ENCODE data around the gene CAND2. TPM values are rescaled to one million over a fixed set of nuclear protein-coding genes. Genes with fewer than 3 reads are reported as not detected.

The CAND2 gene
- 11.3 to 15.7 TPM (median 12.0 TPM) in 3 replicates for total RNA-seq
- long read RNA-seq, full-length matches to known transcripts: 13 of 19 reads
- long read RNA-seq, partial matches to known transcripts: 5 of 19 reads
- long read RNA-seq, other reads (novel, unspliced or antisense): 1 of 19 reads

DNA sequence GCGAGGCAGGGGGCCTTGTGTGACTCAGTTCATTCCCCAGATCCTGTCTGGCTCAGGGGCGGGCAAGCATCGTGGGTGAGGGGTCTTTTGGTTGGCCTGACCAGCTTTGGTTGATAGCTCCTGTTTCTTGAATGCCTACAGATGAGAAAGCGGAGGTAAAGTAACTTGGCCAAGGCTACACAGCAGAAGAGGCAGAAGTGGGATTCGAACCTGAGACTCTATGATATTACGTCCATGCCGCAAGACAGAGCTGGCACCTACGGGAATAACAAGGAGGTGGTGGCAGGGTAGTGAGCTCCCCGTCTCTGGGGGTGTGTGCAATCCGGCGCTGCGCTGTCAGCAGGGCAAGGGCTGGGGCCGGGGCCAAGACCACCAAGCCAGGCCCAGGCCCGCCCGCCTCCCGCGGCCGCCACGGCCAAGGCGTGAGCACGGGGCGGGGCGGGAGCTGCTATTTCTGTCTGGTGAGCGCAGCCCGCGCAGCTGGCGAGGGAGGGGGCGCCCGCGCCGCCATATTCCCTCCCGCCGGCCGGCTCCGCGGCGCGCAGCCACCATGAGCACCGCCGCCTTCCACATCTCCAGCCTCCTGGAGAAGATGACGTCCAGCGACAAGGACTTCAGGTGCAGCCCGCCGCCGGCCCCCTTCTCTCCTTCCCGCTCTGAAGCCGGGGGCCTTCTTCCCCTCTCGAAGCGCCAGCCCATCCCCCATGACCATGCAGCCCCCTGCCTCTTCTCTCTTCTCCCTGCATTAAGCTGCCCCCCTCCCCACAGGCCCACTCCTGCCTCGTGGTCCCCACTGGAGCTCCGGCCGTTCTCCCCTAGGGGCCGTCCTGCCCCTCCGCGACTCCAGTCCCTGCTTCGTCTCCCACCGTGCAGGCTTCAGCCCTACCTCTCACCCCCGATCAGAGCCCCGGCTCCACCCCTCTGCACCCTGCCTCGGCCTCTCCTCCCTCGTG, at the start of gene CAND2:
Gene CAND2 (plus strand): TSS at position 510 of the 953 bp plus-strand sequence. CDS start 41 bp downstream, at position 551.
- Mint-ChIP-seq H3K27me3 (ENCODE audit: low read depth) (no peaks in the 10 kb centered on the region), H3K27ac (ENCODE audit: unreplicated experiment) (peak within 1 kb of the TSS; percentile 84), H3K36me3 (ENCODE audit: low read depth) (no peaks in the 10 kb centered on the region), H3K4me1 (ENCODE audit: low read depth) (peaks cover 15% of the 10 kb centered on the region), H3K9me3 (ENCODE audit: low read depth) (no peaks in the 10 kb centered on the region), H3K4me3 (ENCODE audit: unreplicated experiment) (peak within 1 kb of the TSS; percentile 88)
- TF ChIP-seq, protein P1, sequence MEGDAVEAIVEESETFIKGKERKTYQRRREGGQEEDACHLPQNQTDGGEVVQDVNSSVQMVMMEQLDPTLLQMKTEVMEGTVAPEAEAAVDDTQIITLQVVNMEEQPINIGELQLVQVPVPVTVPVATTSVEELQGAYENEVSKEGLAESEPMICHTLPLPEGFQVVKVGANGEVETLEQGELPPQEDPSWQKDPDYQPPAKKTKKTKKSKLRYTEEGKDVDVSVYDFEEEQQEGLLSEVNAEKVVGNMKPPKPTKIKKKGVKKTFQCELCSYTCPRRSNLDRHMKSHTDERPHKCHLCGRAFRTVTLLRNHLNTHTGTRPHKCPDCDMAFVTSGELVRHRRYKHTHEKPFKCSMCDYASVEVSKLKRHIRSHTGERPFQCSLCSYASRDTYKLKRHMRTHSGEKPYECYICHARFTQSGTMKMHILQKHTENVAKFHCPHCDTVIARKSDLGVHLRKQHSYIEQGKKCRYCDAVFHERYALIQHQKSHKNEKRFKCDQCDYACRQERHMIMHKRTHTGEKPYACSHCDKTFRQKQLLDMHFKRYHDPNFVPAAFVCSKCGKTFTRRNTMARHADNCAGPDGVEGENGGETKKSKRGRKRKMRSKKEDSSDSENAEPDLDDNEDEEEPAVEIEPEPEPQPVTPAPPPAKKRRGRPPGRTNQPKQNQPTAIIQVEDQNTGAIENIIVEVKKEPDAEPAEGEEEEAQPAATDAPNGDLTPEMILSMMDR (IDR thresholded peaks at IDR 0.05): peak; percentile 24
- no peak for DNase-seq (ENCODE audit: low spot score)

DNA sequence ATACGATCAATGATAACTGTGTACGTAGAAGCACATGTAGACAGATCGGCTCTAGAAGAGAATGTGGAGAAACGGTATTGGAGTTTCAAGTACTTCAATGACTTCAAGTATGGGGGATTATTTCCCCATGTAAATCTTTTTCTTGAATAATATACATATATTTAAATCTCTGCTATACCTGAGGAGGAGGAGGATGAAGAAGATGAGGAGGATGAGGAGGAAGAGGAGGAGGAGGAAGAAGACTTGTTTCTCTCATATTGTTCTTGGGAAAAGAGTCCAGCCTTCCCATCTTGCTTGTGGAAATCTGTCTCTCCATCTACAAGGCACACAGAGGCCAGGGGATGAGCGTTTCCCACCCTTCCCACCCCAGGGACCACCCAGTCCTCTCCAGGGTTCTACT, 48.0 kb upstream of the CAND2 start:
- H3K27ac Mint-ChIP-seq (ENCODE audit: unreplicated experiment): no peak overlapping the region
- peaks cover 26% of the 10 kb centered on the region for H3K4me1 Mint-ChIP-seq (ENCODE audit: low read depth)
- no peaks in the 10 kb centered on the region for H3K36me3 Mint-ChIP-seq (ENCODE audit: low read depth)
- no peaks in the 10 kb centered on the region for H3K9me3 Mint-ChIP-seq (ENCODE audit: low read depth)
- DNase-seq (ENCODE audit: low spot score): no peak
- TF ChIP-seq, protein P1 (IDR thresholded peaks at IDR 0.05): no peak
- no peaks in the 10 kb centered on the region for H3K27me3 Mint-ChIP-seq (ENCODE audit: low read depth)
- no peak overlapping the region for H3K4me3 Mint-ChIP-seq (ENCODE audit: unreplicated experiment)

DNA sequence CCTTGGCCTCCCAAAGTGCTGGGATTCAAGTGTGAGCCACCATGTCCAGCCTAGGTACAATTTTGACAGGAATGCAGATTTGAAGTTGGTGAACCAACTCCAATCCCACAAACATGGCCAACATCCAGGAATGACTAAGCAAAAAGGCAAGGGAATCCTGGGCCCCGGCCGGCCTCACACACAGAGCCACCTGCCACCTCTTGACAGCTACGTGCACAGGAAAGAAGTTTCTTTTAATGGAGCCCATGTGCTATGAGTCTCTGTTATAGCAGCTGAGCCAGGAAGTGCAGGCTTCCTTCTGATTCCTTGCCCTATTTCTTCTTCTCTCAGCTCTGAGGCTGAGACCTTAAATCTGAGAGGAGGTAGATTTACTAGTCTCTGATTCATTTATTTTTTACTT, 46.3 kb upstream of the CAND2 start:
- Mint-ChIP-seq H3K4me3 (ENCODE audit: unreplicated experiment) (no peak overlapping the region), H3K27me3 (ENCODE audit: low read depth) (no peaks in the 10 kb centered on the region), H3K27ac (ENCODE audit: unreplicated experiment) (peak overlapping the region; percentile 87), H3K36me3 (ENCODE audit: low read depth) (no peaks in the 10 kb centered on the region), H3K4me1 (ENCODE audit: low read depth) (peaks cover 26% of the 10 kb centered on the region), H3K9me3 (ENCODE audit: low read depth) (no peaks in the 10 kb centered on the region)
- TF ChIP-seq, protein P1 (IDR thresholded peaks at IDR 0.05): no peak
- DNase-seq (ENCODE audit: low spot score): no peak

DNA sequence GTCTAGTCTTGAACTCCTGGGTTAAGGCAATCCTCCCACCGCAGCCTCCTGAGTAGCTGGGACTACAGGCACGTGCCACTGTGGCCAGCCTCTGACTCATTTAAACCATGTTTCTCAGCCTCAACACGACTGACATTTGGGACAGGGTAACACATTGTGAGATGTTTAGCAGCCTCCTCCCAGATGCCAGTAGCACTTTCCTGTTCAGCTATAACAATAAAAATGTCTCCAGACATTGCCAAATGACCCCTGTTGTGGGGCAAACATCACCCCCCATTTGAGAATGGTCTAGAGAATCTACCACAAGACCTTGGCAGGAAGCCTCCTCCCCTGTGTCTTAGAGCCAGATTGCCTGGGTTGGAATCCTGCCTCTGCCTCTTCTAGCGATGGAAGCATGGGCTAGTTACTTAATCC, 45.8 kb upstream of the CAND2 start:
- H3K9me3 Mint-ChIP-seq (ENCODE audit: low read depth): no peaks in the 10 kb centered on the region
- no peak overlapping the region for H3K4me3 Mint-ChIP-seq (ENCODE audit: unreplicated experiment)
- H3K4me1 Mint-ChIP-seq (ENCODE audit: low read depth): peaks cover 26% of the 10 kb centered on the region
- TF ChIP-seq, protein P1 (IDR thresholded peaks at IDR 0.05): no peak
- DNase-seq (ENCODE audit: low spot score): no peak
- peak overlapping the region; percentile 87 for H3K27ac Mint-ChIP-seq (ENCODE audit: unreplicated experiment)
- H3K36me3 Mint-ChIP-seq (ENCODE audit: low read depth): no peaks in the 10 kb centered on the region
- no peaks in the 10 kb centered on the region for H3K27me3 Mint-ChIP-seq (ENCODE audit: low read depth)

DNA sequence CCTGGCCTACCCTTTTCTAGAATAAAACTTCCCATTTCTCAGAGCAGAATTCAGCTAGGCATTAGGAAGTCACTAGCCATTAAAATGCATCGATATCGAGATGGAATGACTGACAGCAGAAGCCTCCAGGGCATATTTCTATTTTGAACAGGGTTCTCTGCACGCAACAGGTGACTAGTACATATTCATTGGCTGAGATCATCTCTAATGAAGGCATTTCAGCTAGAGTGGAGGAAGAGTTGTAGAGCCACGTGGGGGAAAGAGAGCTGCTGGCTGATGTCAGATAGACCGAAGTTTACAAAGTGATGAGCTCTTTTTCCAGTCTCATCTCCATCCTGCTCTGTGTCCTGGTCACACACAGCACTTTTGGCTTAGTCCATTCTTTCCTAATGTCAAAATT, 44.9 kb upstream of the CAND2 start:
- H3K4me1 Mint-ChIP-seq (ENCODE audit: low read depth): peaks cover 26% of the 10 kb centered on the region
- H3K9me3 Mint-ChIP-seq (ENCODE audit: low read depth): no peaks in the 10 kb centered on the region
- DNase-seq (ENCODE audit: low spot score): no peak
- no peak overlapping the region for H3K4me3 Mint-ChIP-seq (ENCODE audit: unreplicated experiment)
- peak overlapping the region; percentile 49 for H3K27ac Mint-ChIP-seq (ENCODE audit: unreplicated experiment)
- TF ChIP-seq, protein P1 (IDR thresholded peaks at IDR 0.05): no peak
- H3K36me3 Mint-ChIP-seq (ENCODE audit: low read depth): no peaks in the 10 kb centered on the region
- H3K27me3 Mint-ChIP-seq (ENCODE audit: low read depth): no peaks in the 10 kb centered on the region

All from chondrocyte (in vitro differentiated cells).